Adrenal gland (tissue), 12 donors: ENCODE results near the gene TLCD5. TPM values are rescaled to one million over a fixed set of nuclear protein-coding genes. Genes with fewer than 3 reads are reported as not detected.
A peak's percentile ranks its signal among the peaks of the same experiment; 100 is the strongest.

Source experiments
- DNase-seq, 7 donors: peaks; one replicate each; pipeline ENCODE4 v3.0.0-alpha.2; 2019 to 2020
- H3K27ac ChIP-seq, 5 donors: fragments of 200-600 bp; sonication (generic) in 4 of 5; 1 replicate in 3 of 5; 2 replicates in 2 of 5; pipeline versions ENCODE4 v1.5.1 to v1.8.0; 2016 to 2020; ENCODE audit warnings: mild to moderate bottlenecking in 1 of 5
- H3K27me3 ChIP-seq: fragments of 200-600 bp; 2 replicates; pipeline ENCODE4 v1.8.0; 2021
- H3K36me3 ChIP-seq, 2 donors: fragments of 200-600 bp; replicated peaks in 1 of 2; 1 replicate in 1 of 2; 2 replicates in 1 of 2; pipeline versions ENCODE4 v1.5.1 to v1.8.0; 2018 to 2022
- H3K4me1 ChIP-seq, 2 donors: fragments of 200-600 bp; replicated peaks in 1 of 2; 1 replicate in 1 of 2; 2 replicates in 1 of 2; pipeline versions ENCODE4 v1.5.1 to v1.8.0; 2018 to 2021
- H3K4me3 ChIP-seq, 4 donors: fragments of 200-600 bp; sonication (generic) in 3 of 4; one replicate each; pipeline ENCODE4 v1.5.1; 2016 to 2018
- H3K9me3 ChIP-seq, 3 donors: fragments of 200-600 bp; sonication (generic) in 1 of 3; replicated peaks in 1 of 3; 1 replicate in 2 of 3; 2 replicates in 1 of 3; pipeline versions ENCODE4 v1.5.1 to v1.8.0; 2016 to 2021
- CTCF ChIP-seq, 6 experiments: fragments of 450-650 bp in 4 of 6; fragments of 200-600 bp in 2 of 6; sonication (generic) in 1 of 6; IDR thresholded peaks; 1 replicate in 5 of 6; 2 replicates in 1 of 6; pipeline versions ENCODE4 v1.5.1 to v1.8.0; 2016 to 2021; ENCODE audit warnings: antibody characterized with exemption in 6 of 6, mild to moderate bottlenecking in 2 of 6, moderate library complexity in 1 of 6
- POLR2A ChIP-seq, 2 donors: fragments of 450-650 bp; IDR thresholded peaks; one replicate each; pipeline ENCODE4 v1.6.1; 2017; ENCODE audit warnings: antibody characterized with exemption in 2 of 2, mild to moderate bottlenecking in 2 of 2, moderate library complexity in 1 of 2
- WGBS, 4 donors: extraction: QIAGEN DNeasy Blood & Tissue Kit in 2 of 4; methylation state at CpG; one replicate each; pipeline versions ENCODE4 v1.1.5 to v1.1.7; 2013 to 2017; 5-methylcytosine and 5-hydroxymethylcytosine counted together
- intact Hi-C, 2 donors: fragments of 100-400 bp; cut with DNase I; formaldehyde crosslinking; loops; one replicate each; pipeline versions ENCODE4 v1.14.1 to v1.15.0; 2022 to 2023
- polyA plus RNA-seq, 3 donors: library from polyadenylated mRNA; stranded (reverse); fragments of 200-250 nt in 2 of 3; fragments of 350-450 nt in 1 of 3; fragmentation: Illumina TruSeq in 1 of 3; extraction: RNeasy Lipid Tissue Mini Kit (QIAGEN cat#74804) in 1 of 3; gene quantifications; one replicate each; pipeline ENCODE4 v1.2.3, GENCODE V29; 2013 to 2014
- total RNA-seq, 9 donors: library from RNA; depleted of rRNA in 4 of 9; stranded (reverse); fragments of >200 nt in 4 of 9; fragments of 120-200 nt in 1 of 9; fragmentation: NEBNext Ultra II Directional in 1 of 9; extraction: Animal tissue kit (Norgen Biotek cat#: 25700) in 1 of 9; gene quantifications; one replicate each; pipeline versions ENCODE4 v1.1.0 to v1.2.4, GENCODE V29; 2013 to 2023
- donor health status: healthy with polysubstance abuse.
- donor health status: Bipolar disorder and iron deficiency.
- donor health status: DM: yes; HTN: yes; CAD: no.
- donor health status: DM: no; HTN: no; CAD: no.
- donor health status: DM: no; HTN: no; CAD: no.
- donor health status: DM: yes; HTN: yes; CAD: no.

TLCD5 gene
- total and polyA plus RNA-seq, 12 donors, result 5.8 to 36.9 (median 13.5) TPM

GRCh38 chr11:120339394-120339890 is 14.3 kb downstream of the TLCD5 start:
- H3K4me1 ChIP-seq, result peaks cover 28 to 77% of the 10 kb centered on the region in 2 donors
- intact Hi-C loops, result loop anchor here (10.0 kb wide), 3 partner anchors 85 to 345 kb away; no protein-coding TSS in a partner anchor
- peak in 1 of 2 donors; percentile 63 for TF ChIP-seq POLR2A (IDR thresholded peaks at IDR 0.05)
- no peak for TF ChIP-seq CTCF (IDR thresholded peaks at IDR 0.05)
- H3K27me3 ChIP-seq, result no peaks in the 10 kb centered on the region
- no peaks in the 10 kb centered on the region for H3K9me3 ChIP-seq
- H3K27ac ChIP-seq, result peak overlapping the region in 3 of 5 donors; percentile 27 to 98 (median 97)
- 10 to 21% (median 15%) methylated on average over 6 of the region's 6 CpGs for whole genome bisulfite sequencing, 4 donors
- no peaks in the 10 kb centered on the region for H3K36me3 ChIP-seq
- H3K4me3 ChIP-seq, result peak overlapping the region in 2 of 4 donors; percentile 1 to 97
- DNase-seq, result peak in 3 of 7 donors; percentile 44 to 58 (median 53)

- peak overlapping the region in 1 of 4 donors; percentile 97 for H3K4me3 ChIP-seq
- no peak for TF ChIP-seq POLR2A (IDR thresholded peaks at IDR 0.05)
- no peak for TF ChIP-seq CTCF (IDR thresholded peaks at IDR 0.05)
- 15 to 39% (median 29%) methylated on average over 2 of the region's 2 CpGs for WGBS, 4 donors
- H3K27me3 ChIP-seq, result no peaks in the 10 kb centered on the region
- DNase-seq, result no peak
- no peaks in the 10 kb centered on the region for H3K9me3 ChIP-seq
- H3K4me1 ChIP-seq, result peaks cover 27 to 76% of the 10 kb centered on the region in 2 donors
- H3K36me3 ChIP-seq, result no peaks in the 10 kb centered on the region
- intact Hi-C loops, result loop anchor here in 1 of 2 donors (10.0 kb wide), 1 partner anchor 54 kb away; no protein-coding TSS in a partner anchor
- H3K27ac ChIP-seq, result peak overlapping the region in 1 of 5 donors; percentile 98
Observed at GRCh38 chr11:120340529-120340928, 15.4 kb downstream of the TLCD5 start.

GRCh38 chr11:120342226-120342625 is 17.1 kb downstream of the TLCD5 start:
- TF ChIP-seq CTCF (IDR thresholded peaks at IDR 0.05) (no peak), POLR2A (IDR thresholded peaks at IDR 0.05) (no peak)
- intact Hi-C loops, result loop anchor here in 1 of 2 donors (10.0 kb wide), 1 partner anchor 53 kb away; no protein-coding TSS in a partner anchor
- Histone ChIP-seq H3K27ac (no peak overlapping the region), H3K9me3 (no peaks in the 10 kb centered on the region), H3K4me3 (no peak overlapping the region), H3K4me1 (peaks cover 29 to 89% of the 10 kb centered on the region in 2 donors), H3K36me3 (no peaks in the 10 kb centered on the region), H3K27me3 (no peaks in the 10 kb centered on the region)
- 63 to 74% (median 68%) methylated on average over 3 of the region's 3 CpGs for WGBS, 4 donors
- no peak for DNase-seq

- Histone ChIP-seq H3K4me1 (peaks cover 29 to 93% of the 10 kb centered on the region in 2 donors), H3K4me3 (no peak overlapping the region), H3K27me3 (no peaks in the 10 kb centered on the region), H3K9me3 (no peaks in the 10 kb centered on the region), H3K27ac (no peak overlapping the region), H3K36me3 (no peaks in the 10 kb centered on the region)
- intact Hi-C loops, result loop anchor here in 1 of 2 donors (10.0 kb wide), 1 partner anchor 52 kb away; no protein-coding TSS in a partner anchor
- no peak for DNase-seq
- TF ChIP-seq POLR2A (IDR thresholded peaks at IDR 0.05) (no peak), CTCF (IDR thresholded peaks at IDR 0.05) (no peak)
- WGBS, 4 donors, result 49 to 68% (median 57%) methylated on average over 3 of the region's 3 CpGs
Observed at GRCh38 chr11:120342678-120343077, 17.6 kb downstream of the TLCD5 start.
